GM10266 (cell line): Measurements from ENCODE around the gene PRKAR1B.

ENCODE experiments used
- DNase-seq: peaks from one replicate; pipeline ENCODE4 v3.0.0; 2012; ENCODE audit errors: extremely low spot score
- TF ChIP-seq, protein P1 (sequence below): IDR thresholded peaks from 2 replicates; pipeline ENCODE4 v1.5.1; 2012; ENCODE audit warnings: mild to moderate bottlenecking, low read depth; ENCODE audit not compliant: control insufficient read depth, insufficient read depth; ENCODE audit errors: missing control alignments

The PRKAR1B gene

DNA sequence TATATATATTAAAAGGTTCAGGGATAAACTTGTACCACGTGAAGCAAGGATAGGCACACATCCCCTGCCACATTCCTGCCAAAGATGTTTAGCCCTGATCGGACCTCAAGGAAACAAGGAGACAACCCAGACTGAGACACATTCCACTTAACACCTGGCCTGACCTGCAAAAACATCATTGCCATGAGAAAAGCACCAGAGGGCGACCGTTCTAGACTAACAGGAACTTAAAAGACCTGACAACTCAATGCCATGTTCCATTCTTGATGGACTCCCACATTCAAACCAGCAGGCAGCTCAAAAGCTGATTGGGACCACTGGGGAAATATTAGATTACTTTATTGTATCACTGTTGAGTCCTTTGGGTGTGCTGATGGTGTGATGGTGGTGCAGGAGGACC is 199.4 kb downstream of the PRKAR1B start:
- TF ChIP-seq, protein P1, sequence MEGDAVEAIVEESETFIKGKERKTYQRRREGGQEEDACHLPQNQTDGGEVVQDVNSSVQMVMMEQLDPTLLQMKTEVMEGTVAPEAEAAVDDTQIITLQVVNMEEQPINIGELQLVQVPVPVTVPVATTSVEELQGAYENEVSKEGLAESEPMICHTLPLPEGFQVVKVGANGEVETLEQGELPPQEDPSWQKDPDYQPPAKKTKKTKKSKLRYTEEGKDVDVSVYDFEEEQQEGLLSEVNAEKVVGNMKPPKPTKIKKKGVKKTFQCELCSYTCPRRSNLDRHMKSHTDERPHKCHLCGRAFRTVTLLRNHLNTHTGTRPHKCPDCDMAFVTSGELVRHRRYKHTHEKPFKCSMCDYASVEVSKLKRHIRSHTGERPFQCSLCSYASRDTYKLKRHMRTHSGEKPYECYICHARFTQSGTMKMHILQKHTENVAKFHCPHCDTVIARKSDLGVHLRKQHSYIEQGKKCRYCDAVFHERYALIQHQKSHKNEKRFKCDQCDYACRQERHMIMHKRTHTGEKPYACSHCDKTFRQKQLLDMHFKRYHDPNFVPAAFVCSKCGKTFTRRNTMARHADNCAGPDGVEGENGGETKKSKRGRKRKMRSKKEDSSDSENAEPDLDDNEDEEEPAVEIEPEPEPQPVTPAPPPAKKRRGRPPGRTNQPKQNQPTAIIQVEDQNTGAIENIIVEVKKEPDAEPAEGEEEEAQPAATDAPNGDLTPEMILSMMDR: no peak
- DNase-seq: no peak

DNA sequence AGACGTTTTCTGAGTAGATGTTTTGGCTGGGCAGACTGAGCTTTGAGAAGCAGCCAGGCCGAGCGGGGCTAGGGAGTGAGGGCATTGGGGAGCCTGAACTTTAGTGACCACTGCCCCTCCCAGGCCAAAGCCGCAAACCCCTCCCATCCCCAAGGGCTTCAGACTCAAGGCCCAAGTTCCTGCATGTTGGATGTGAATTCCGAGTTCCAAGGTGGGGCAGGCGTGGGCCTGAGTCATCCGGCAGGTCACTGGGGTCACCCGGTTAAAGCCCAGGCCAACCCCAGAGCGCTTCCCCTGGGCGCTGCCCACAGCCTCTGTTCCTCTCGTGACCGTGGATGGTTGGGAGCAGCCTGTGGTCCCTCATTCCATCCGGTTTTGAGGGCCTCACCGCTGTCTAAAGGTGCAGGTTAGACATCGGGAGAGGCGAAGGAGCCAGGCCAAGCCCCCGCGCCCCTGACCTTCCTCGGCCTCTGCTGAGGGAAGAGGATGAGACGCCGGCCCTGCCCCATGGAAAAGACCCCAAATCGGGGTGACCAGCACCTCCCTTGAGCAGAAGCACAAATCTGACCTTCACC is 200.5 kb downstream of the PRKAR1B start:
- TF ChIP-seq, protein P1: no peak
- no peak for DNase-seq

DNA sequence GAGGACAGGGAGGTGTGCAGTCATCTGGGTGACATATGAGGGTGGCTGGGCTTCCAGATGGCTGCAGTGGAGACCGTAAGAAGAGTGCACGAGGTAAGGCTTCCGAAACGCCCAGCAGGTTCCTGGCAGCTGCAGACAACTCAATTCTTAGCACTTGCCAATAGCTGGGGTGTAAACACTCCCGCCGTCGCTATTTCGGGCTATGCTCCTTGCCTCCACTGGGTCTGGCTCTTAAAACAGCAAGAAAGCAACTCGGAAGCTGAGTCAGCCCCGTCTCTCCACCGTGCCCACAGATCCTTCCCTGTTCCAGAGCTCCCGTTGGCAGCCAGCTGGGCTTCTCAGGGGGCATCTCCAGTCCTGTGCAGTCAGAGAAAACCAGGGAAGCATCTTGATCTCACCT is 201.3 kb downstream of the PRKAR1B start:
- DNase-seq: no peak
- TF ChIP-seq, protein P1: no peak

DNA sequence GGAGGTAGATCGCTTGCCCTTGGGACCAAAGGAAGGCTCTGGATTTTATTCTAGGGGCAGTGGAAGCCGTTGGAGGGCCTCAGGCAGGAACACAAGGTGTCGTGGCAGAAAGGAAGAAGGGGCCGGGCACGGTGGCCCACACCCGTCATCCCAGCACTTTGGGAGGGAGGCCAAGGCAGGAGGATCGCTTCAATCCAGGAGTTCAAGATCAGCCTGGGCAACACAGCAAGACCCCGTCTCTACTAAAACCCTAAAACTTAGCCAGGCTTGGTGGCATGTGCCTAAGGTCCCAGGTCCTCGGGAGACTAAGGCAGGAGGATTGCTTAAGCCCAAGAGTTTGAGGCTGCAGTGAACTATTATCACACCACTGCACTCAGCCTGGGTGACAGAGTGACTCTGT is 202.3 kb downstream of the PRKAR1B start:
- DNase-seq: no peak
- TF ChIP-seq, protein P1: no peak

DNA sequence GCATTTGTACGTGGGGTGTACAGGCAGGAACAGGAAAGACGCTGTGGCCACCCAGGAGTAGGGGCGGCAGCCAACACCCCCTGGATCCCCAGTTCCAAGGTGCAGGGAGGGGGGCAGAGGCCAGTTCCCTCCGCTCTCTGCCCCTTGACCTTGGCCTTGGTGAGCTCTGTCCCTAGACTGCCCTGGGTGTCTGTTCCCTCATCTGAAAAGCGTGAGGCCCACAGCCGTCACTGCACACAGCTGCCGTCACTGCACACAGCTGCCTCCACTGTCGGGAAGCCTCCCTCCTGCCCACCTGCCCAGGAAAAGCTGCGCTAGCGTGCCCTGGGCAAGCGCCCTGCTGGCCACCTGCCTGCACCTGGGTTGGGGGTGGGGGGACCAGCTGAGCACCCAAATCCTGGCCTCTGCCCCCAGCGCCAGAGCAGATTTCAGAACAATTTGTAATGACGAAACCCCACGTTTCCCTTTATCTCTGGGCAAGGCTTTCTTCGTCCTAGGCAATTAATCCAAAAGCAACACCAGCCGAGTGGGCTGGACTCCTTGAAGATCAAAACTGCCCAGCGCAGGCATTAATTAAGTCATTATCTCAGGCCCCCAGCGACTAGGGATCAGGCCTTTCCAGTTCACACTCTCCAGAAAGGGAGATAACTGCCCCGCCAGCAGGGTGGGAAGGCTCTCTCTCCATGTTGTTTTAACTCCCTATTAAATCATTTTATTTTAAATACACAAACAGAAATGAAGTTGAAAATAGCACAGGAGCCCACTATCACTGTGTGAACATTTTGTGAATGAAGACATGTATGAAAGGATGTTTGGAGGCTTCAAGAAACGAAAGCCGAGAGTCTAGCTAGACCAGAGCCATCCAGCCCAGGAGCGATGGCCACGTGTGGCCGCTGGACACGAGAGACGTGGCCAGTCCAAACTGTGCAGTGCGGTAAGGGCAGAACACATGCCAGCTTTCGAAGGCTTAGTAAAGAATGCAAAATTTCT is 203.4 kb downstream of the PRKAR1B start:
- DNase-seq: no peak
- TF ChIP-seq, protein P1: no peak

DNA sequence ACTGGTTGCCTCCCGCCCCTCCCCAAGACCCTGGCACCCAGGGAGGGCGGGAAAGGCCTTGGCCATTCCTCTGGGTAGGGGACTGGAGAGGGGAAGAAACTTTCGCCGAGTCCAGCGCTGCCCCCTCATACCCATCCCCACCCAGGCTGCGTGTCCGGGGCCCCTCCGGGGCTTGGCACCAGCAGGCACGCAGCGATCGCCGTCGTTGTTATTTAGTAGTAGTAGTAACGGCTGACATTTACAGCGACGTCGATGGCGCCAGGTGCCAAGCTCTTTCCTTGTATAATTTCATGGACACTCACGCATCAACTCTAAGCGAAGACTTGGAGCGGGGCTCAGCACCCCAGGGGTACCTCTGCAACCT is 204.1 kb downstream of the PRKAR1B start:
- TF ChIP-seq, protein P1: no peak

DNA sequence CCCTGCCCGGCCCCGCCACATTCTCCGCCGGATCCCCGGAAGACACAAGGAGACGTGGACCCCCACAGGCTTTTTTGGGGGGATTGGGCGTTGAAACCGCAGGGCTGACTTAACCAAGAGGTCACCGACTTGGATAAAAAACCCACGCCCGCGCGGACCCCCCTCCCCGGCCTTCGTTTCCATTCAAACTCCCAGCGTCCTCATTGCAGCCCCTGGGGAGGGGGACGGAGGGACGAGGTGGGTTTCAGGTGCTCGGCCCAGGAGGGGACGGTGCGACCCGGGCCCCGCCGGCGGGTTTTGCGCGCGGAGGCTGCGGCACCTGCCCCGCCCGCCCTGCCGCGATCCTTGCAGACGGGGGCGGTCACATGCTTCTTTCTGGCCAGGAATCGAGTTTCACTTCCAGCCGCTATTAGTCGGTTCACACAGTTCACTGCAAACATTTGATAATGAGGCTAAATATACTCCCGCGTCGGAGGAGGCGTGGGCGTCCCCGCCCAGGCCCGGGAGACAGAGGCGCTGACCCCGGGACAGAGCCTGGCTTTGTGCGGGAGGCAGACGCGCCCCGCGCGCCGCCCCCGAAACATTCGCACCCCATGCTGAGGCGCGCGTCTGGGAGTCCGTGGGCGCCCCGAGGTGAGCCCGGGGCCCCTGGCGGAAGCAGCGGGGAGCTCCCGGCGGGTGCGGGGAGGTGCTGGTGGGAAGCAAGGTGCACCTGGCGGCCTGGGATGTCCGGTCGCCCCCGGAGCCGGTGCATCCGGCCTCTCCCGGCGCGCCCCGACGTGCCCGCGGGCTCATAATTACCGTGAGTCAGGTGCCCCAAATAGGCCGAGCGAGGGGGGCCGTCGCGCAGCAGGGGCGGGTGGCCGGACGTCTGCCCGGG is 204.8 kb downstream of the PRKAR1B start:
- DNase-seq: peak; percentile 82
- TF ChIP-seq, protein P1: no peak

More for the DNA sequence above, 204.1 kb downstream of the PRKAR1B start:
- no peak for DNase-seq
